NCI-H748 treated with DMSO at 0.1 percent for 48 hours (cell line): ENCODE measurements around the gene RFX1.

ENCODE experiments used
- DNase-seq: peaks from one replicate; lab custom pipeline; 2025; lab: John Stamatoyannopoulos, UW

RFX1 gene

GRCh38 chr19:13995878-13996765 lies 10.0 kb downstream of the RFX1 start:
- DNase-seq: no peak

- no peak for DNase-seq
These were observed 10.9 kb downstream of the RFX1 start for GRCh38 chr19:13995017-13995728.

GRCh38 chr19:13993590-13994300 lies 12.4 kb downstream of the RFX1 start:
- no peak for DNase-seq

- no peak for DNase-seq
These were observed 14.1 kb downstream of the RFX1 start for GRCh38 chr19:13992025-13992424.

- DNase-seq: no peak
These were observed 16.0 kb downstream of the RFX1 start for GRCh38 chr19:13990085-13990484.

GRCh38 chr19:13989487-13989886 lies 16.6 kb downstream of the RFX1 start:
- DNase-seq: no peak

- DNase-seq: no peak
These were observed 18.8 kb downstream of the RFX1 start for GRCh38 chr19:13987101-13987890.

- DNase-seq: no peak
These were observed 19.7 kb downstream of the RFX1 start for GRCh38 chr19:13986348-13986904.

- DNase-seq: no peak
These were observed 20.3 kb downstream of the RFX1 start for GRCh38 chr19:13985771-13986347.

- no peak for DNase-seq
These were observed 21.0 kb downstream of the RFX1 start for GRCh38 chr19:13984875-13985741.

GRCh38 chr19:13984186-13984585 lies 21.9 kb downstream of the RFX1 start:
- DNase-seq: no peak

GRCh38 chr19:13983213-13983889 lies 22.8 kb downstream of the RFX1 start:
- no peak for DNase-seq

- DNase-seq: no peak
These were observed 23.3 kb downstream of the RFX1 start for GRCh38 chr19:13982773-13983172.

- DNase-seq: no peak
These were observed 24.1 kb downstream of the RFX1 start for GRCh38 chr19:13981988-13982501.

- no peak for DNase-seq
These were observed 24.7 kb downstream of the RFX1 start for GRCh38 chr19:13981467-13981866.

GRCh38 chr19:13981021-13981420 lies 25.1 kb downstream of the RFX1 start:
- no peak for DNase-seq

- DNase-seq: no peak
These were observed 25.8 kb downstream of the RFX1 start for GRCh38 chr19:13980340-13980739.

- no peak for DNase-seq
These were observed 26.4 kb downstream of the RFX1 start for GRCh38 chr19:13979686-13980085.

GRCh38 chr19:13979244-13979615 lies 26.9 kb downstream of the RFX1 start:
- no peak for DNase-seq
